A673 (cell line): Measurements from ENCODE around the gene RNU2-1. TPM values are rescaled to one million over a fixed set of nuclear protein-coding genes. Genes with fewer than 3 reads are reported as not detected.

Source experiments
- BruUV-seq: library from RNA; stranded (reverse); fragments of 400-500 nt; replicated peaks from 2 replicates; lab custom pipeline; 2021; lab: Mats Ljungman, UMichigan
- CTCF ChIA-PET: fragments of 300-600 bp; sonication (Branson Sonifier 250); formaldehyde crosslinking; loops from one replicate; lab custom pipeline; 2022; ENCODE audit warnings: antibody characterized with exemption; lab: Charles Lee
- POLR2A ChIA-PET: fragments of 300-600 bp; sonication (Branson Sonifier 250); formaldehyde crosslinking; loops from one replicate; lab custom pipeline; 2022; ENCODE audit warnings: antibody characterized with exemption; ENCODE audit not compliant: low non-redundant PET; lab: Charles Lee
- DNase-seq: peaks from one replicate; pipeline ENCODE4 v3.0.0-alpha.2; 2015; ENCODE audit warnings: low spot score
- H3K27ac ChIP-seq: fragments of 200-600 bp; sonication (generic); 2 replicates; pipeline ENCODE4 v1.5.1; 2016; ENCODE audit warnings: mixed run types, low read depth, mild to moderate bottlenecking, mixed read lengths, antibody characterized with exemption, low read length; ENCODE audit not compliant: poor library complexity, severe bottlenecking
- H3K27me3 ChIP-seq: fragments of 200-600 bp; sonication (generic); replicated peaks from 2 replicates; pipeline ENCODE4 v1.6.1; 2017; ENCODE audit warnings: mixed run types, low read depth, mild to moderate bottlenecking, mixed read lengths, antibody characterized with exemption, low read length; ENCODE audit not compliant: insufficient read depth, poor library complexity
- H3K36me3 ChIP-seq: fragments of 200-600 bp; sonication (generic); 2 replicates; pipeline ENCODE4 v1.6.1; 2016; ENCODE audit warnings: mixed run types, mild to moderate bottlenecking, mixed read lengths, antibody characterized with exemption, low read length; ENCODE audit not compliant: insufficient read depth, poor library complexity, severe bottlenecking
- H3K4me1 ChIP-seq: fragments of 200-600 bp; sonication (generic); 2 replicates; pipeline ENCODE4 v1.6.1; 2017; ENCODE audit warnings: mixed run types, mild to moderate bottlenecking, mixed read lengths, antibody characterized with exemption, low read length; ENCODE audit not compliant: insufficient read depth, poor library complexity, severe bottlenecking
- H3K4me3 ChIP-seq: fragments of 200-600 bp; sonication (generic); 2 replicates; pipeline ENCODE4 v1.5.1; 2016; ENCODE audit warnings: low read depth, mixed run types, mild to moderate bottlenecking, mixed read lengths, low read length; ENCODE audit not compliant: poor library complexity, severe bottlenecking
- H3K9me3 ChIP-seq: fragments of 200-600 bp; sonication (generic); 2 replicates; pipeline ENCODE4 v1.6.1; 2016; ENCODE audit warnings: mixed run types, low read depth, mild to moderate bottlenecking, mixed read lengths, antibody characterized with exemption, low read length; ENCODE audit not compliant: poor library complexity, severe bottlenecking
- EZH2 ChIP-seq: fragments of 200-600 bp; sonication (generic); IDR thresholded peaks from 2 replicates; pipeline ENCODE4 v1.6.1; 2017; ENCODE audit warnings: borderline replicate concordance, low read depth, mild to moderate bottlenecking, mixed read lengths, antibody characterized with exemption, low read length; ENCODE audit not compliant: poor library complexity, severe bottlenecking
- intact Hi-C: fragments of 100-400 bp; cut with micrococcal nuclease; formaldehyde crosslinking; loops from one replicate; pipeline ENCODE4 v1.10.0; 2022; ENCODE audit not compliant: unreplicated experiment
- total RNA-seq: library from RNA; stranded (reverse); gene quantifications from 2 replicates; pipeline ENCODE4 v1.2.3, GENCODE V29; 2021
- TF ChIP-seq, protein P1 (sequence below): fragments of 300-800, 200-600 bp; sonication (generic); conservative IDR thresholded peaks from 2 replicates; pipeline ENCODE4 v1.5.1; 2017; ENCODE audit warnings: low read depth, mild to moderate bottlenecking, antibody characterized with exemption, low read length, moderate library complexity, mixed read lengths

RNU2-1 gene
- total RNA-seq, 1 experiment from 2014 or later: 3,906 TPM

DNA sequence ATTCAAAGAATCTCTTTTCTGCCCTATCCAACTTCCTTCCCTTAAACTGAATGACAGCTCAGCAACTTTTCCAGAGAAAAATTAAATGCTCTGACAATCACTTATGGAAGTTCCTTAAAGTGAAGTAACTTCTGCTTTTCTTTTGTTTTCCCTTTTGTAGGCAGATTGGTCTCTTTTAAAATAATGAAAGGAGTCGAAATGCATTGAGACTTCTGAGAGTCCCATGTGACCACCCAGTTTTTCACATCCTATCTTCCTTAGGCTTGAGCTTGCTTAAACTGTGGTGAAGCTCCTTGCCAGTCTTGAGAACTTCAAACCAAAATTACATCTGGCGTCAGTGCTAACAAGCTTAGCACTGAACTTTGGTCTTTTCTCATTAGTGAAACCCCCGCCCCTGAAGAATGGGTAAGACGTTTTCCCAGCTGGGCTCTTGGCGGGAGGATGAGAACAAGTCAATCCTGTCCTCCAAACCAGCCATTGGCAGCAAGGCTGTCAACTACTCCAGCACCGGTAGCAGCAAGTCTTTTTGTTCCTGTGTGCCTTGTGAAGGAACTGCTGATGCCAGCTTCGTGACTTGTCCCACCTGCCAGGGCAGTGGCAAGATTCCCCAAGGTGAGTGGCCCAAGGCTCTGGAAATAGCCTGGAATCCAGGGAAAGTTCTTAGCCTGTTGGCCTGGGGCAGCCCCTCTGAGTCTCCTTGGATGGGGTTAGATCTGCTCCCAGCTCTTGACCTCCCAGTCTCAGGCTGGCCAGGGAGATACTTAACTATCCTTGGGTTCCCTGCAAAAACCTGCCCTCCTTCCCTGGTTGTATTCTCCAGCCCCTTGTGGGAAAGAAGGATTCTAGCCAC is 20.9 kb downstream of the RNU2-1 start:
- TF ChIP-seq EZH2: no peak
- TF ChIP-seq, protein P1, sequence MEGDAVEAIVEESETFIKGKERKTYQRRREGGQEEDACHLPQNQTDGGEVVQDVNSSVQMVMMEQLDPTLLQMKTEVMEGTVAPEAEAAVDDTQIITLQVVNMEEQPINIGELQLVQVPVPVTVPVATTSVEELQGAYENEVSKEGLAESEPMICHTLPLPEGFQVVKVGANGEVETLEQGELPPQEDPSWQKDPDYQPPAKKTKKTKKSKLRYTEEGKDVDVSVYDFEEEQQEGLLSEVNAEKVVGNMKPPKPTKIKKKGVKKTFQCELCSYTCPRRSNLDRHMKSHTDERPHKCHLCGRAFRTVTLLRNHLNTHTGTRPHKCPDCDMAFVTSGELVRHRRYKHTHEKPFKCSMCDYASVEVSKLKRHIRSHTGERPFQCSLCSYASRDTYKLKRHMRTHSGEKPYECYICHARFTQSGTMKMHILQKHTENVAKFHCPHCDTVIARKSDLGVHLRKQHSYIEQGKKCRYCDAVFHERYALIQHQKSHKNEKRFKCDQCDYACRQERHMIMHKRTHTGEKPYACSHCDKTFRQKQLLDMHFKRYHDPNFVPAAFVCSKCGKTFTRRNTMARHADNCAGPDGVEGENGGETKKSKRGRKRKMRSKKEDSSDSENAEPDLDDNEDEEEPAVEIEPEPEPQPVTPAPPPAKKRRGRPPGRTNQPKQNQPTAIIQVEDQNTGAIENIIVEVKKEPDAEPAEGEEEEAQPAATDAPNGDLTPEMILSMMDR: no peak
- ChIA-PET POLR2A (no interaction called here), CTCF (interaction anchor here (1.0 kb wide), 1 partner anchor 41 kb away, joined by 9 read pairs; no protein-coding TSS in a partner anchor)
- Histone ChIP-seq H3K4me3 (peak overlapping the region; percentile 50), H3K9me3 (no peaks in the 10 kb centered on the region), H3K36me3 (no peaks in the 10 kb centered on the region), H3K4me1 (no peaks in the 10 kb centered on the region), H3K27ac (no peak overlapping the region), H3K27me3 (no peaks in the 10 kb centered on the region)
- intact Hi-C loops: no loop called here
- DNase-seq: no peak
- no TSS peak for BruUV-seq

GRCh38 chr17:43211480-43212402 is 22.0 kb downstream of the RNU2-1 start, which contains the start of gene TMEM106A:
Gene TMEM106A, plus strand, starts transcription at chr17:43211875. Its CDS starts 1,167 bp downstream, at chr17:43213042.
- peak within 1 kb of the TSS; percentile 50 for H3K4me3 ChIP-seq
- peak within 1 kb of the TSS; percentile 21 for H3K27ac ChIP-seq
- no peaks in the 10 kb centered on the region for H3K4me1 ChIP-seq
- H3K36me3 ChIP-seq: no peaks in the 10 kb centered on the region
- DNase-seq: peak; percentile 71
- CTCF ChIA-PET: interaction anchor here (0.6 to 1.0 kb wide), 2 partner anchors 40 to 85 kb away, joined by 5 to 9 read pairs; no protein-coding TSS in a partner anchor
- POLR2A ChIA-PET: no interaction called here
- no peaks in the 10 kb centered on the region for H3K9me3 ChIP-seq
- intact Hi-C loops: no loop called here
- H3K27me3 ChIP-seq: no peaks in the 10 kb centered on the region
- TF ChIP-seq, protein P1: peak; percentile 25; the same call in 1 of the 2 replicates
- TF ChIP-seq EZH2: no peak
- no TSS peak for BruUV-seq

GRCh38 chr17:43211123-43211479 is 22.7 kb downstream of the RNU2-1 start:
- Histone ChIP-seq H3K36me3 (no peaks in the 10 kb centered on the region), H3K4me1 (no peaks in the 10 kb centered on the region), H3K9me3 (no peaks in the 10 kb centered on the region), H3K27ac (peak overlapping the region; percentile 21), H3K4me3 (peak overlapping the region; percentile 50), H3K27me3 (no peaks in the 10 kb centered on the region)
- no peak for DNase-seq
- BruUV-seq: TSS peak; percentile 51
- TF ChIP-seq, protein P1: no peak
- no peak for TF ChIP-seq EZH2
- intact Hi-C loops: no loop called here
- ChIA-PET POLR2A (no interaction called here), CTCF (interaction anchor here (0.6 kb wide), 1 partner anchor 84 kb away, joined by 5 read pairs; no protein-coding TSS in a partner anchor)
